DND-41 (cell line): ENCODE data around the gene MORN4.

Experiments used
- ATAC-seq: fragments of 200-7000 bp; cut with Tn5 transposase; 3 replicates; pipeline ENCODE4 v1.9.1; 2021; ENCODE audit warnings: low read depth; ENCODE audit not compliant: insufficient read depth
- DNase-seq: peaks from one replicate; pipeline ENCODE4 v3.0.0-alpha.2; 2020
- H2AFZ ChIP-seq: 2 replicates; pipeline ENCODE4 v1.6.0; 2012; ENCODE audit warnings: low read depth, low read length
- H3K27ac ChIP-seq: 2 replicates; pipeline ENCODE4 v1.5.1; 2012; ENCODE audit warnings: low read length, inconsistent platforms
- H3K27me3 ChIP-seq: fragments of 200-600 bp; sonication (generic); 2 replicates; pipeline ENCODE4 v1.6.0; 2012; ENCODE audit warnings: low read length, mild to moderate bottlenecking, inconsistent platforms; ENCODE audit not compliant: insufficient read depth, poor library complexity
- H3K36me3 ChIP-seq: 2 replicates; pipeline ENCODE4 v1.5.1; 2012; ENCODE audit warnings: low read length, inconsistent platforms; ENCODE audit not compliant: insufficient read depth
- H3K4me1 ChIP-seq: 2 replicates; pipeline ENCODE4 v1.5.1; 2012; ENCODE audit warnings: mild to moderate bottlenecking, low read length; ENCODE audit not compliant: insufficient read depth
- H3K4me2 ChIP-seq: 2 replicates; pipeline ENCODE4 v1.6.0; 2012; ENCODE audit warnings: mild to moderate bottlenecking, moderate library complexity, low read length, inconsistent platforms; ENCODE audit not compliant: insufficient read depth
- H3K4me3 ChIP-seq, 2 experiments: fragments of 200-600 bp in 1 of 2; shearing (Covaris generic) in 1 of 2; 2 replicates each; pipeline ENCODE4 v1.5.1; 2012 to 2016; ENCODE audit warnings: inconsistent platforms in 2 of 2, low read length in 2 of 2, mild to moderate bottlenecking in 2 of 2, low read depth in 1 of 2, moderate library complexity in 1 of 2
- H3K79me2 ChIP-seq: 2 replicates; pipeline ENCODE4 v1.6.0; 2012; ENCODE audit warnings: low read length, inconsistent platforms; ENCODE audit not compliant: insufficient read depth
- H3K9ac ChIP-seq: 2 replicates; pipeline ENCODE4 v1.6.0; 2012; ENCODE audit warnings: low read depth, mild to moderate bottlenecking, inconsistent platforms, low read length, moderate library complexity
- H3K9me3 ChIP-seq: 2 replicates; pipeline ENCODE4 v1.5.1; 2012; ENCODE audit warnings: low read length, moderate library complexity, mild to moderate bottlenecking, inconsistent platforms; ENCODE audit not compliant: insufficient read depth, severe bottlenecking
- H4K20me1 ChIP-seq: 2 replicates; pipeline ENCODE4 v1.6.0; 2012; ENCODE audit warnings: low read length; ENCODE audit not compliant: insufficient read depth
- EZH2 ChIP-seq: IDR thresholded peaks from 3 replicates; pipeline ENCODE4 v1.6.1; 2012; ENCODE audit warnings: borderline replicate concordance, low read depth, mild to moderate bottlenecking, moderate library complexity, low read length, inconsistent platforms; ENCODE audit not compliant: severe bottlenecking
- TF ChIP-seq, protein P1 (sequence below): IDR thresholded peaks from 2 replicates; pipeline ENCODE4 v1.5.1; 2012; ENCODE audit warnings: borderline replicate concordance, low read length, moderate library complexity, mild to moderate bottlenecking; ENCODE audit not compliant: poor library complexity, severe bottlenecking; ENCODE audit errors: extremely low read depth

The MORN4 gene

DNA sequence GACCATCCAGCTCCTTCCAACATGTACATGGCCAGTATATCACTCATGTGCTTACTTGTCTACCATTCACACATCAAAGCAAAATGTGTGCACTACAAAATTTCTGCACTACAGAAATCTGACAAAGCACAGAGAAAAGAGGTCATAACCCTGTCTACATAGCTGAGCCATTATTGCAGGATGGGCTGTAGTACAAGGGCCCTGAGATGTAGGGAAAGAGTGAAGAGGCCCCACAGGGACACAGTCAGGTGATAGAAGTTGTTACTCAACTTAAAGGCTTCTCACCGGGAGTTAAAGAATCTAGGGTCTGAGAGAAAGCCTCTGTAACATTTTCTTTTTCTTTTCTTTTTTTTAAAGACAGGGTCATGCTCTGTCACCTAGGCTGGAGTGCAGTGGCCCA is 36.3 kb upstream of the MORN4 start:
- Histone ChIP-seq H3K4me2 (no peak overlapping the region), H3K27ac (no peak overlapping the region), H4K20me1 (no peaks in the 10 kb centered on the region), H3K36me3 (peaks cover 60% of the 10 kb centered on the region), H3K79me2 (no peaks in the 10 kb centered on the region), H3K4me1 (no peaks in the 10 kb centered on the region), H3K9me3 (no peaks in the 10 kb centered on the region), H2AFZ (no peak overlapping the region), H3K9ac (no peak overlapping the region), H3K4me3 (no peak overlapping the region), H3K27me3 (no peaks in the 10 kb centered on the region)
- ATAC-seq (no peak), DNase-seq (no peak)
- TF ChIP-seq EZH2 = no peak
- TF ChIP-seq, protein P1, sequence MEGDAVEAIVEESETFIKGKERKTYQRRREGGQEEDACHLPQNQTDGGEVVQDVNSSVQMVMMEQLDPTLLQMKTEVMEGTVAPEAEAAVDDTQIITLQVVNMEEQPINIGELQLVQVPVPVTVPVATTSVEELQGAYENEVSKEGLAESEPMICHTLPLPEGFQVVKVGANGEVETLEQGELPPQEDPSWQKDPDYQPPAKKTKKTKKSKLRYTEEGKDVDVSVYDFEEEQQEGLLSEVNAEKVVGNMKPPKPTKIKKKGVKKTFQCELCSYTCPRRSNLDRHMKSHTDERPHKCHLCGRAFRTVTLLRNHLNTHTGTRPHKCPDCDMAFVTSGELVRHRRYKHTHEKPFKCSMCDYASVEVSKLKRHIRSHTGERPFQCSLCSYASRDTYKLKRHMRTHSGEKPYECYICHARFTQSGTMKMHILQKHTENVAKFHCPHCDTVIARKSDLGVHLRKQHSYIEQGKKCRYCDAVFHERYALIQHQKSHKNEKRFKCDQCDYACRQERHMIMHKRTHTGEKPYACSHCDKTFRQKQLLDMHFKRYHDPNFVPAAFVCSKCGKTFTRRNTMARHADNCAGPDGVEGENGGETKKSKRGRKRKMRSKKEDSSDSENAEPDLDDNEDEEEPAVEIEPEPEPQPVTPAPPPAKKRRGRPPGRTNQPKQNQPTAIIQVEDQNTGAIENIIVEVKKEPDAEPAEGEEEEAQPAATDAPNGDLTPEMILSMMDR = no peak

DNA sequence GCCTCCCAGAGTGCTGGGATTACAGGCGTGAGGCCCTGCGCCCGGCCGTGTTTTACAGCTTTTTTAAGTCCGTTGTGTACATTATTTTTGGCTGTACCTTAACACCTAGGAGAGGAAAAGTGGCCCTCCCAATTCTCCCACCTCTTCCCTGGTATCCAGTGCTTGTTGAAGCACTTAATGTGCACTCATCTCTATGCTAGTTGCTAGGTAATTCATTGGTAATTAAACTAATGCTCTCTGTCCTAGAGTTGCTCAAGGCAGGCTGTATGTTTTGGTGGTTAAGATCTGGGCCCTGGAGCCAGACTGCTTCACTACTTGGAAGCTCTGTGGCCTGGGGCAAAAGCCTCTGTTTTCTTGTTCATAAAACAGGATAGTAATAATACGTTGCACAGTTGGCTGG is 34.2 kb upstream of the MORN4 start:
- Histone ChIP-seq H3K4me1 (no peaks in the 10 kb centered on the region), H3K27ac (no peak overlapping the region), H3K4me3 (no peak overlapping the region), H3K9ac (no peak overlapping the region), H3K4me2 (no peak overlapping the region), H3K9me3 (no peaks in the 10 kb centered on the region), H3K27me3 (no peaks in the 10 kb centered on the region), H3K36me3 (peaks cover 62% of the 10 kb centered on the region), H4K20me1 (no peaks in the 10 kb centered on the region), H3K79me2 (no peaks in the 10 kb centered on the region), H2AFZ (no peak overlapping the region)
- TF ChIP-seq EZH2 = no peak
- TF ChIP-seq, protein P1 = no peak
- no peak for ATAC-seq
- DNase-seq = no peak

DNA sequence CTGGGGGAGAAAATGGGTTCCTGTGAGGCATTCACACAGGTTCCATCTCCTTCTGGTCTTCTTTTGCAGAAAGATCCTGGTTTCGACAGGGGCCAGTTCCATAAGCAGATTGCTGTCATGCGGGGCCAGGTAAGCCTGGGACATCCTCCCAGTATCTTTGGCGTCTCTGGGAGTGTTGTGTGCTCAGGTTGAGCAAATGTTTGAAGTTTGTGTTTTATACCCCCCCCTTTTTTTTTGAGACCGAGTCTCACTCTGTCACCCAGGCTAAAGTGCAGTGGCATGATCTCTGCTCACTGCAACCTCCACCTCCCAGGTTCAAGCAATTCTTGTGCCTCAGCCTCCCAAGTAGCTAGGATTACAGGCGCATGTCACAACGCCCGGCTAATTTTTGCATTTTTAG is 33.7 kb upstream of the MORN4 start:
- no peak for TF ChIP-seq EZH2
- TF ChIP-seq, protein P1 = no peak
- Histone ChIP-seq H3K9ac (no peak overlapping the region), H3K27ac (no peak overlapping the region), H3K4me2 (no peak overlapping the region), H3K4me1 (no peaks in the 10 kb centered on the region), H3K79me2 (no peaks in the 10 kb centered on the region), H3K4me3 (no peak overlapping the region), H4K20me1 (no peaks in the 10 kb centered on the region), H3K9me3 (no peaks in the 10 kb centered on the region), H3K36me3 (peaks cover 66% of the 10 kb centered on the region), H3K27me3 (no peaks in the 10 kb centered on the region), H2AFZ (no peak overlapping the region)
- DNase-seq = no peak
- no peak for ATAC-seq

DNA sequence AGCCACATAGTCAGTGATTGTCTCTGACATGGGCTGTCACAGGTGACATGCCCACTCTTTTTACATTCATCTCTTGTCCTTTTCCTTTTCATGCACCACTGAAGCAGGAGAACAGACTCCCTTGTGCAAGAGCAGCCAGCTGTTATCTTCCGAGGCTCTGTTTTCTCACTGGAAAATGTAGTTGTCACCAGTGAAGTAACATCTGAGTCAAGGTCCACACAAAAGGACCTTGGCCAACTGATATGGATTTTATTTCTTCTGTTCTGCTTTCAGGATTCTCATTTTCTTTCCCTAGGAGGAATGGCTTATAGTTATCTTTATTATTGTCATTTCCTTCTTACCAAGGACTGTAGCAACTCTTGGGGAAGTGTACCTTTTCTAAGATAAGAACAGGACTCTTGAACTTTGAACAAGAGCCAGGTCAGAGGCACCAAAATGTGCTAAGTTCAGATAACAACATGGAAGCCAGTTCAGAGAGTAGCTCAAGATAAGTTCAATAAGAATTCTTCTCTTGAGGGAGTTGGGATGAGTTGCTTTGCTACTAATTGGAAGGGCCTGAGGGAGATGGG is 31.1 kb upstream of the MORN4 start:
- H3K79me2 ChIP-seq = no peaks in the 10 kb centered on the region
- no peak for DNase-seq
- no peak overlapping the region for H2AFZ ChIP-seq
- no peak overlapping the region for H3K27ac ChIP-seq
- TF ChIP-seq, protein P1 = no peak
- no peak for TF ChIP-seq EZH2
- no peaks in the 10 kb centered on the region for H4K20me1 ChIP-seq
- peaks cover 67% of the 10 kb centered on the region for H3K36me3 ChIP-seq
- no peak overlapping the region for H3K9ac ChIP-seq
- no peaks in the 10 kb centered on the region for H3K27me3 ChIP-seq
- H3K4me1 ChIP-seq = no peaks in the 10 kb centered on the region
- H3K4me3 ChIP-seq = no peak overlapping the region
- no peaks in the 10 kb centered on the region for H3K9me3 ChIP-seq
- ATAC-seq = no peak
- H3K4me2 ChIP-seq = no peak overlapping the region
